Activated CD4-positive, alpha-beta T cell treated with anti-CD3 and anti-CD28 coated beads for 1 hour (primary cell): ENCODE results near the gene GPAT2.
"Not testable (repeated sequence)": the region's sequence is repeated elsewhere in the genome, so short reads cannot be mapped to it uniquely, and the experiment has no call there.

Experiments used
- DNase-seq: peaks from one replicate; pipeline ENCODE4 v3.0.0-alpha.2; 2020

Gene GPAT2

GRCh38 chr2:96034792-96035191 is at the start of gene GPAT2:
Gene GPAT2 (minus strand): TSS chr2:96034916. CDS start chr2:96032359, 2,557 bp downstream.
- DNase-seq = not testable (repeated sequence)

GRCh38 chr2:96083989-96084857 is 49.5 kb upstream of the GPAT2 start:
- DNase-seq = no peak

GRCh38 chr2:96083064-96083939 is 48.6 kb upstream of the GPAT2 start:
- no peak for DNase-seq

- DNase-seq = no peak
Observed at GRCh38 chr2:96082211-96083063, 47.7 kb upstream of the GPAT2 start.

GRCh38 chr2:96081042-96081441 is 46.3 kb upstream of the GPAT2 start:
- DNase-seq = no peak

- no peak for DNase-seq
Observed at GRCh38 chr2:96075199-96075771, 40.6 kb upstream of the GPAT2 start.

GRCh38 chr2:96074156-96074555 is 39.4 kb upstream of the GPAT2 start:
- no peak for DNase-seq

- DNase-seq = no peak
Observed at GRCh38 chr2:96073170-96073775, 38.6 kb upstream of the GPAT2 start.

GRCh38 chr2:96072746-96073145 is 38.0 kb upstream of the GPAT2 start:
- no peak for DNase-seq

- DNase-seq = not testable (repeated sequence)
Observed at GRCh38 chr2:96071977-96072491, 37.3 kb upstream of the GPAT2 start.

GRCh38 chr2:96071087-96071976 is 36.6 kb upstream of the GPAT2 start:
- DNase-seq = not testable (repeated sequence)

GRCh38 chr2:96070351-96070750 is 35.6 kb upstream of the GPAT2 start:
- DNase-seq = not testable (repeated sequence)

GRCh38 chr2:96069878-96070277 is 35.2 kb upstream of the GPAT2 start:
- not testable (repeated sequence) for DNase-seq

- not testable (repeated sequence) for DNase-seq
Observed at GRCh38 chr2:96067902-96068581, 33.3 kb upstream of the GPAT2 start.

- DNase-seq = not testable (repeated sequence)
Observed at GRCh38 chr2:96067098-96067660, 32.5 kb upstream of the GPAT2 start.

- not testable (repeated sequence) for DNase-seq
Observed at GRCh38 chr2:96066511-96066910, 31.8 kb upstream of the GPAT2 start.

- not testable (repeated sequence) for DNase-seq
Observed at GRCh38 chr2:96065954-96066353, 31.2 kb upstream of the GPAT2 start.

GRCh38 chr2:96065381-96065930 is 30.7 kb upstream of the GPAT2 start:
- no peak for DNase-seq

- not testable (repeated sequence) for DNase-seq
Observed at GRCh38 chr2:96064760-96065159, 30.0 kb upstream of the GPAT2 start.
